Brain microvascular endothelial cell (primary cell): ENCODE measurements around the gene FGF12.

Experiments
- DNase-seq: peaks from one replicate; pipeline ENCODE4 v3.0.0-alpha.2; 2020
- H3K27ac ChIP-seq: fragments of 250-450 bp; sonication (Bioruptor Pico); 2 replicates; pipeline ENCODE4 v1.5.1; 2020; ENCODE audit warnings: mild to moderate bottlenecking, moderate library complexity
- H3K27me3 ChIP-seq: fragments of 250-450 bp; sonication (Bioruptor Pico); replicated peaks from 2 replicates; pipeline ENCODE4 v1.5.1; 2020; ENCODE audit warnings: mild to moderate bottlenecking
- H3K36me3 ChIP-seq: fragments of 250-450 bp; sonication (Bioruptor Pico); replicated peaks from 2 replicates; pipeline ENCODE4 v1.5.1; 2020; ENCODE audit warnings: mild to moderate bottlenecking
- H3K4me3 ChIP-seq: 2 replicates; pipeline ENCODE4 v1.5.1; 2011; ENCODE audit warnings: low read depth, mild to moderate bottlenecking, control low read depth, low read length, moderate library complexity
- in situ Hi-C: cut with HindIII; loops from 2 replicates; pipeline ENCODE4 v1.10.0; 2017; ENCODE audit warnings: low sequenced_read_pairs, low pct_ligation_motif_present
- TF ChIP-seq, protein P1 (sequence below): IDR thresholded peaks from 2 replicates; pipeline ENCODE4 v1.5.1; 2011; ENCODE audit warnings: low read depth, mild to moderate bottlenecking, moderate library complexity, low read length, control low read depth, inconsistent platforms; ENCODE audit errors: missing control alignments

The FGF12 gene

DNA sequence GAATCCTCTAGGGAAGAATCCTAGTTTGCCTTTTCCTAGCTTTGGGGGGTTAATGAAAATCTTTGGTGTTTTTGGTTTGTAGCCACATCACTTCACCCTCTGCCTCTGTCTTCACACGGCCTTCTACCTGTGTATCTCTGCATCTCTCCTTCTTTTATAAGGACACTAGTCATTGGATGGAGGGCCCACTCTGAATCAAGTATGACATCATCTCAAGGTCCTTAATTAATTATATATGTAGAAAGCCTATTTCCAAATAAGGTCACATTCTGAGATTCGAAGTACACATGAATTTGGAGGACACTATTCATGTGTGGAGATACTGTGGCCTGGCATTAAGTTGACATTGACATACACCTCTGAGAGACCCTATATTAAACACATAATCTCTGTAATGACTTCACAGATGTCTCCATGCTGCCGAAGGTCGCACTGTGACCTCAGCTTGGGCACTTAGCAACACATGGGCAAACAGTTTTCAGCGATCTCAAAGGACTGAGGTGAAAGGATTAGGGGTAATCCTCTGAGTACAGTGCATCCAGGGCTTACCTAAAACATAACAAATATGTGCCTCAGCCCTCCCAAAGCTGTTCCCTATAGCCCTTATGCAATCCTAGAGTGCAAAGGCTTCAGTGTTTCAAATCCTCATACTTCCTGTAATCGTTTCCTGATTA is 446.0 kb downstream of the FGF12 start:
- no peak for DNase-seq
- Histone ChIP-seq H3K36me3 (no peaks in the 10 kb centered on the region), H3K27ac (no peak overlapping the region), H3K4me3 (no peak overlapping the region), H3K27me3 (no peaks in the 10 kb centered on the region)
- TF ChIP-seq, protein P1, sequence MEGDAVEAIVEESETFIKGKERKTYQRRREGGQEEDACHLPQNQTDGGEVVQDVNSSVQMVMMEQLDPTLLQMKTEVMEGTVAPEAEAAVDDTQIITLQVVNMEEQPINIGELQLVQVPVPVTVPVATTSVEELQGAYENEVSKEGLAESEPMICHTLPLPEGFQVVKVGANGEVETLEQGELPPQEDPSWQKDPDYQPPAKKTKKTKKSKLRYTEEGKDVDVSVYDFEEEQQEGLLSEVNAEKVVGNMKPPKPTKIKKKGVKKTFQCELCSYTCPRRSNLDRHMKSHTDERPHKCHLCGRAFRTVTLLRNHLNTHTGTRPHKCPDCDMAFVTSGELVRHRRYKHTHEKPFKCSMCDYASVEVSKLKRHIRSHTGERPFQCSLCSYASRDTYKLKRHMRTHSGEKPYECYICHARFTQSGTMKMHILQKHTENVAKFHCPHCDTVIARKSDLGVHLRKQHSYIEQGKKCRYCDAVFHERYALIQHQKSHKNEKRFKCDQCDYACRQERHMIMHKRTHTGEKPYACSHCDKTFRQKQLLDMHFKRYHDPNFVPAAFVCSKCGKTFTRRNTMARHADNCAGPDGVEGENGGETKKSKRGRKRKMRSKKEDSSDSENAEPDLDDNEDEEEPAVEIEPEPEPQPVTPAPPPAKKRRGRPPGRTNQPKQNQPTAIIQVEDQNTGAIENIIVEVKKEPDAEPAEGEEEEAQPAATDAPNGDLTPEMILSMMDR, result no peak
- in situ Hi-C loops, result no loop called here

DNA sequence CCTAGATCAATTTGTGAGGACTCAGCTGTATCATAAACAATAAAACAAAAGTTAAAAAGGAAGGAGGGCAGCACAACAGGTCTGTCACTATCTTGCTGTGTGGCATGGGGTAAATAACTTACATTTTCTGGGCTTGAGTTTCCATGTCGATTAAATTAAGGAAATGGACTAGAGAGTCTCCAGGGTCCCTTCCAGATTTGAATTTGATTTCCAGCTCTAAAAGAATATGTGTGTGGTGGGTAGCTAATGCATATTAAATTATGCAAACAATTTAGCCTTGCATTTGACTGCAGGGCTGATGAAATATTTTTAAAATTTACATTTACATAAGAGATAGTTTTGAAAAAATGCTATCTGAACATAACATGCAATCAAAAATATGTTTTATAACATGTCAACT is 447.7 kb downstream of the FGF12 start:
- in situ Hi-C loops, result no loop called here
- H3K36me3 ChIP-seq, result no peaks in the 10 kb centered on the region
- H3K27ac ChIP-seq, result no peak overlapping the region
- DNase-seq, result no peak
- TF ChIP-seq, protein P1, result no peak
- H3K4me3 ChIP-seq, result no peak overlapping the region
- no peaks in the 10 kb centered on the region for H3K27me3 ChIP-seq

DNA sequence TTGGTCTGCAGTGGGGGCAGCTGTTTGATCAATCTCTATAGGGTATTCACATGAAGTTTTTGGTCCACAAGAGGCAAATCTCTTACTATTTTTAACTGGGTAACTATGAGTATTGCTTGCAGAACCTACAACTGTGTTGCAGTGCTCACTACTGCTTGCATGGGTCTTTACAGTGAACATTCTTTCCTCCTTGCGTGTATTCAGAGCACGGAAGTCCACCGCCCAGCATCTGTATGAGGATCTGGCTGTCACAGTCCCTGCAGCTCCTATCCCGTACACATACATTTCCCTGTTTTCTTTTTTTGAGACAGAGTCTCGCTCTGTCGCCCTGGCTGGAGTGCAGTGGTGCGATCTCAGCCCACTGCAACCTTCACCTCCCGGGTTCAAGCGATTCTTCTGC is 449.9 kb downstream of the FGF12 start:
- Histone ChIP-seq H3K27ac (no peak overlapping the region), H3K4me3 (no peak overlapping the region), H3K36me3 (no peaks in the 10 kb centered on the region), H3K27me3 (no peaks in the 10 kb centered on the region)
- no peak for DNase-seq
- in situ Hi-C loops, result no loop called here
- TF ChIP-seq, protein P1, result no peak

DNA sequence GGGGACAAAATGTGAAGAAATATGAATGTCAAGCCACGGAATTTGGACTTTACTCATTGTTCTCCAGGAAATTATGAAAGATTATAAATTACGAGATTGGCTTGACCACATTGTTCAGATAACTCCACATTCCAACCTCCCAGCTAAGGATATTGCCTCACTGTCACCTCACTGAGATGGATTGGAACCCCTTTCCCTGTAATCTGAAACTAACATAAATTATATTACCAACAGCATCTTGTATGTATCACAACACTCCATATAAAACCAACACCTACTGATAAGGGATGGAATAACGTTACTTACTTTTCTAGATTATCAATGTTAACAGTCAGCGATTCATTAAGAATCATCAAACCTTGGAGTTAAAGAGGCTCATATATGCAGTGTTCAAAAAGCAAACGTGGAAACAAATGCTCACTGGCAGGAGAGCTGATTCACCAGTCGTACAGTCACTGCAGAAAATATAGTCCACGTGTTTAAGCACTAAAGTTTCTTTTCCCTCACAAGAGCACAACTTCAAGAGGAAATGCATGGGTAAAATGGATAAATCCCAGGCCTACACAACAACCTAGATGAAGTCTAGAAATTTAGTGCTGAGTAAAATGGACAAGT is 451.5 kb downstream of the FGF12 start:
- no peaks in the 10 kb centered on the region for H3K27me3 ChIP-seq
- in situ Hi-C loops, result no loop called here
- TF ChIP-seq, protein P1, result no peak
- H3K27ac ChIP-seq, result no peak overlapping the region
- H3K4me3 ChIP-seq, result no peak overlapping the region
- H3K36me3 ChIP-seq, result no peaks in the 10 kb centered on the region
- DNase-seq, result no peak

DNA sequence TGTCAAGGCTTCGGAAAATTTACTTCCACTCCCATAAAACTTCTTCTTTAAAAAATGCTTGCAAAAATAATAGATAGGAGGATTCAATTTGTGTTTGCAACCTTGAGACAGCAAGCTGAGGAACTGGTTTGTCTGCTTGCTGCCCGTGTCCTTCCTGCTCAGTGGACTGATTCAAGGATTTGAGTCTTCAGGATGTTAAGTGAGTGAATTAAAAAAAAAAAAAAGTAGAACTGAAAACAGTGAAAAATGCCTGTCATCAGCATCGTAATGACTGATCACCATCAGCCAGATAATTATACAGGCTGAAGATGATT is 453.7 kb downstream of the FGF12 start:
- Histone ChIP-seq H3K4me3 (no peak overlapping the region), H3K27me3 (no peaks in the 10 kb centered on the region), H3K36me3 (no peaks in the 10 kb centered on the region), H3K27ac (no peak overlapping the region)
- in situ Hi-C loops, result no loop called here
- TF ChIP-seq, protein P1, result no peak
- no peak for DNase-seq
